ENCODE measurements around the gene MED25.

MED25 gene

GRCh38 chr19:49817964-49818648 lies at the start of gene MED25:
Gene MED25, plus strand, starts transcription at chr19:49818289. Its CDS starts 53 bp downstream, at chr19:49818342.
- peak within 1 kb of the TSS; percentile 76 to 95 for H3K4me3 ChIP-seq (replicated peaks in 1 of 2; ENCODE audit: low read depth in 2 of 2, low read length in 2 of 2)
- TF ChIP-seq CTCF (IDR thresholded peaks at IDR 0.05; ENCODE audit: low read depth, low read length), result no peak
- peak; percentile 89 to 92 for DNase-seq (ENCODE audit: low read depth in 2 of 2)

GRCh38 chr19:49770529-49770928 lies 47.6 kb upstream of the MED25 start:
- no peak for TF ChIP-seq CTCF (IDR thresholded peaks at IDR 0.05; ENCODE audit: low read depth, low read length)
- DNase-seq (ENCODE audit: low read depth in 2 of 2), result no peak
- H3K4me3 ChIP-seq (replicated peaks in 1 of 2; ENCODE audit: low read depth in 2 of 2, low read length in 2 of 2), result no peak overlapping the region

GRCh38 chr19:49771674-49772139 lies 46.4 kb upstream of the MED25 start:
- no peak for DNase-seq (ENCODE audit: low read depth in 2 of 2)
- no peak overlapping the region for H3K4me3 ChIP-seq (replicated peaks in 1 of 2; ENCODE audit: low read depth in 2 of 2, low read length in 2 of 2)
- no peak for TF ChIP-seq CTCF (IDR thresholded peaks at IDR 0.05; ENCODE audit: low read depth, low read length)

GRCh38 chr19:49772850-49773432 lies 45.1 kb upstream of the MED25 start:
- TF ChIP-seq CTCF (IDR thresholded peaks at IDR 0.05; ENCODE audit: low read depth, low read length), result no peak
- no peak overlapping the region for H3K4me3 ChIP-seq (replicated peaks in 1 of 2; ENCODE audit: low read depth in 2 of 2, low read length in 2 of 2)
- DNase-seq (ENCODE audit: low read depth in 2 of 2), result no peak

- no peak for TF ChIP-seq CTCF (IDR thresholded peaks at IDR 0.05; ENCODE audit: low read depth, low read length)
- no peak overlapping the region for H3K4me3 ChIP-seq (replicated peaks in 1 of 2; ENCODE audit: low read depth in 2 of 2, low read length in 2 of 2)
These were observed 44.3 kb upstream of the MED25 start for GRCh38 chr19:49773663-49774350.

GRCh38 chr19:49774969-49775368 lies 43.1 kb upstream of the MED25 start:
- TF ChIP-seq CTCF (IDR thresholded peaks at IDR 0.05; ENCODE audit: low read depth, low read length), result no peak
- no peak for DNase-seq (ENCODE audit: low read depth in 2 of 2)
- H3K4me3 ChIP-seq (replicated peaks in 1 of 2; ENCODE audit: low read depth in 2 of 2, low read length in 2 of 2), result no peak overlapping the region

More at GRCh38 chr19:49773663-49774350, 44.3 kb upstream of the MED25 start:
- DNase-seq (ENCODE audit: low read depth in 2 of 2), result no peak

All from cardiac fibroblast (primary cell).